Calu3 (cell line): ENCODE results near the gene MAN2A1. TPM values are rescaled to one million over a fixed set of nuclear protein-coding genes. Genes with fewer than 3 reads are reported as not detected.

Source experiments
- BruUV-seq: library from RNA; stranded (reverse); fragments of 400-500 nt; replicated peaks from 2 replicates; lab custom pipeline; 2021; lab: Mats Ljungman, UMichigan
- CTCF ChIA-PET: fragments of 300-600 bp; sonication (Branson Sonifier 250); formaldehyde crosslinking; loops from one replicate; lab custom pipeline; 2022; ENCODE audit warnings: antibody characterized with exemption; lab: Charles Lee
- DNase-seq: peaks from one replicate; pipeline ENCODE4 v3.0.0; 2022
- H3K27ac Mint-ChIP-seq: one replicate; pipeline ENCODE4 v1.8.0; 2022; ENCODE audit warnings: mixed read lengths; ENCODE audit not compliant: unreplicated experiment
- H3K27me3 Mint-ChIP-seq: one replicate; pipeline ENCODE4 v1.8.0; 2022; ENCODE audit warnings: mixed read lengths; ENCODE audit not compliant: unreplicated experiment
- H3K36me3 Mint-ChIP-seq: one replicate; pipeline ENCODE4 v1.8.0; 2022; ENCODE audit warnings: mild to moderate bottlenecking, moderate library complexity, mixed read lengths; ENCODE audit not compliant: insufficient read depth, unreplicated experiment
- H3K4me1 Mint-ChIP-seq: one replicate; pipeline ENCODE4 v1.8.0; 2022; ENCODE audit warnings: mild to moderate bottlenecking, low read depth, mixed read lengths; ENCODE audit not compliant: unreplicated experiment
- H3K4me3 Mint-ChIP-seq: one replicate; pipeline ENCODE4 v1.8.0; 2022; ENCODE audit warnings: mild to moderate bottlenecking, low read depth, moderate library complexity, mixed read lengths; ENCODE audit not compliant: unreplicated experiment
- H3K9me3 Mint-ChIP-seq: one replicate; pipeline ENCODE4 v1.8.0; 2022; ENCODE audit warnings: low read depth, mixed read lengths; ENCODE audit not compliant: unreplicated experiment
- intact Hi-C: fragments of 100-400 bp; cut with micrococcal nuclease; formaldehyde crosslinking; loops from one replicate; pipeline ENCODE4 v1.10.0; 2022; ENCODE audit not compliant: unreplicated experiment
- total RNA-seq: library from RNA; stranded (reverse); gene quantifications from 2 replicates; pipeline ENCODE4 v1.2.3, GENCODE V29; 2022
- TF ChIP-seq, protein P1 (sequence below): fragments of 200-600 bp; IDR thresholded peaks from one replicate; pipeline ENCODE4 v1.8.0; 2022; ENCODE audit warnings: antibody characterized with exemption; ENCODE audit not compliant: unreplicated experiment

MAN2A1 gene
- total RNA-seq, 1 experiment from 2014 or later, result 76.3 TPM

DNA sequence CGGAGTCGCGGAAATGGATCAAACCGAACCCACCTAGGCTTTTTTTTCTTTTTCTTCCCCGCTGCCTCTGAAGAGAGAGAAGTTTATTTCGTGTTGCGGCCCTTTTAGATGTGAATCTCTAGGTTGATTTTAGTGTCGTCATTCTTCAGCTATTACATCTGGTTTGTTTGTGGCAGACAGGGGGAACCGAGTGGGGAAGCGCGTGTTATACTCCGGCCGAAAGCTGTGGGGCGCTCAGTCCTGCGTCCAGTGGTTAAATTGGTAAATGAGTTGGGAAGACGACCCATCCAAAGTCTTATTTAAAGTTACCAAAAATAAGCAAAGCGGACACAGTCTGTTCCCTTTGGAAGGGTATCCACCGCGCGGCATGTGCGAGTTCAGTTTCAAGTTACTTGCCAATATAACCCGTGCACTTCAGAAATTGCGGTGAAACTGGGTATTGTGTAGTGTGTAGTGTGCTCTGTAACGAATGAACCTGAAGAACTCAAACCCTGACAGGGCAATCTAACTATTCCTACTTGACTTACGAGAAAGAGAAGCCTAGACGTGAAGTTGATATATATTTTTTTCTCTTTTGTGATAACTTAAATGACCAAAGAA, 1.3 kb downstream of the MAN2A1 start:
- intact Hi-C loops, result loop anchor here (1.0 to 10.0 kb wide), 3 partner anchors 153 to 934 kb away; no protein-coding TSS in a partner anchor
- H3K36me3 Mint-ChIP-seq, result peaks cover 35% of the 10 kb centered on the region

GRCh38 chr5:109691996-109692395, 2.3 kb downstream of the MAN2A1 start:
- Mint-ChIP-seq H3K36me3 (peaks cover 35% of the 10 kb centered on the region), H3K4me1 (peaks cover 63% of the 10 kb centered on the region), H3K9me3 (no peaks in the 10 kb centered on the region), H3K27ac (peak overlapping the region; percentile 97), H3K27me3 (no peaks in the 10 kb centered on the region), H3K4me3 (peak overlapping the region; percentile 96)
- CTCF ChIA-PET, result interaction anchor here (0.6 to 1.7 kb wide), 3 partner anchors 17 to 140 kb away, joined by 3 read pairs; no protein-coding TSS in a partner anchor
- TF ChIP-seq, protein P1, sequence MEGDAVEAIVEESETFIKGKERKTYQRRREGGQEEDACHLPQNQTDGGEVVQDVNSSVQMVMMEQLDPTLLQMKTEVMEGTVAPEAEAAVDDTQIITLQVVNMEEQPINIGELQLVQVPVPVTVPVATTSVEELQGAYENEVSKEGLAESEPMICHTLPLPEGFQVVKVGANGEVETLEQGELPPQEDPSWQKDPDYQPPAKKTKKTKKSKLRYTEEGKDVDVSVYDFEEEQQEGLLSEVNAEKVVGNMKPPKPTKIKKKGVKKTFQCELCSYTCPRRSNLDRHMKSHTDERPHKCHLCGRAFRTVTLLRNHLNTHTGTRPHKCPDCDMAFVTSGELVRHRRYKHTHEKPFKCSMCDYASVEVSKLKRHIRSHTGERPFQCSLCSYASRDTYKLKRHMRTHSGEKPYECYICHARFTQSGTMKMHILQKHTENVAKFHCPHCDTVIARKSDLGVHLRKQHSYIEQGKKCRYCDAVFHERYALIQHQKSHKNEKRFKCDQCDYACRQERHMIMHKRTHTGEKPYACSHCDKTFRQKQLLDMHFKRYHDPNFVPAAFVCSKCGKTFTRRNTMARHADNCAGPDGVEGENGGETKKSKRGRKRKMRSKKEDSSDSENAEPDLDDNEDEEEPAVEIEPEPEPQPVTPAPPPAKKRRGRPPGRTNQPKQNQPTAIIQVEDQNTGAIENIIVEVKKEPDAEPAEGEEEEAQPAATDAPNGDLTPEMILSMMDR, result no peak
- intact Hi-C loops, result loop anchor here (1.0 to 10.0 kb wide), 3 partner anchors 152 to 933 kb away; no protein-coding TSS in a partner anchor
- BruUV-seq, result no TSS peak
- no peak for DNase-seq

More for the DNA sequence above, 1.3 kb downstream of the MAN2A1 start:
- peaks cover 54% of the 10 kb centered on the region for H3K4me1 Mint-ChIP-seq
- peak overlapping the region; percentile 96 for H3K4me3 Mint-ChIP-seq
- TSS peak; percentile 46 for BruUV-seq
- no peaks in the 10 kb centered on the region for H3K27me3 Mint-ChIP-seq
- peak overlapping the region; percentile 97 for H3K27ac Mint-ChIP-seq
- no peaks in the 10 kb centered on the region for H3K9me3 Mint-ChIP-seq
- DNase-seq, result peak; percentile 67
- CTCF ChIA-PET, result interaction anchor here (0.6 to 1.9 kb wide), 6 partner anchors 9 to 310 kb away, joined by 3 to 8 read pairs (median 4); no protein-coding TSS in a partner anchor
- TF ChIP-seq, protein P1, result peak; percentile 36

DNA sequence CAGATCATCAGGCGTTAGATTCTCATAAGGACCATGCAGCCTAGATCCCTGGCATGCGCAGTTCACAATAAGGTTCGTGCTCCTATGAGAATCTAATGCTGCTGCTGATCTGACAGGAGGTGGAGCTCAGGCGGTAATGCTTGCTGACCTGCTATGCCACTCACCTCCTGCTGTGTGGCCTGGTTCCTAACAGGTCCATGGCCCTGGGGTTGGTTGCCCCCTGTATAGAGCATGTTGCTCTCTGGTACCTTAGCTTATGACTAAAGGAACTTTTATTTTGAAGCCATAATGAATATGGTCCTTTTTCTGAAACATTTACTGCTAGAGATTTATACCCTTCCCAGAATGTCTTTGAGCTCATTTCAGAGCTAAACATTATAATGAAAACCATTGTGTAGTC, 3.1 kb downstream of the MAN2A1 start:
- intact Hi-C loops, result loop anchor here (10.0 kb wide), 2 partner anchors 362 to 932 kb away; no protein-coding TSS in a partner anchor
- peaks cover 64% of the 10 kb centered on the region for H3K4me1 Mint-ChIP-seq
- DNase-seq, result no peak
- TF ChIP-seq, protein P1, result no peak
- no peaks in the 10 kb centered on the region for H3K27me3 Mint-ChIP-seq
- BruUV-seq, result no TSS peak
- H3K36me3 Mint-ChIP-seq, result peaks cover 35% of the 10 kb centered on the region
- H3K27ac Mint-ChIP-seq, result no peak overlapping the region
- CTCF ChIA-PET, result interaction anchor here (0.6 to 1.7 kb wide), 4 partner anchors 9 to 1090 kb away, joined by 3 to 5 read pairs (median 4); no protein-coding TSS in a partner anchor
- no peaks in the 10 kb centered on the region for H3K9me3 Mint-ChIP-seq
- peak overlapping the region; percentile 96 for H3K4me3 Mint-ChIP-seq

- Mint-ChIP-seq H3K4me1 (peaks cover 55% of the 10 kb centered on the region), H3K9me3 (no peaks in the 10 kb centered on the region), H3K27me3 (no peaks in the 10 kb centered on the region), H3K4me3 (no peak overlapping the region), H3K27ac (no peak overlapping the region), H3K36me3 (peaks cover 27% of the 10 kb centered on the region)
- CTCF ChIA-PET, result interaction anchor here (0.6 to 1.2 kb wide), 3 partner anchors 8 to 793 kb away, joined by 4 to 5 read pairs (median 5); no protein-coding TSS in a partner anchor
- no peak for DNase-seq
- no TSS peak for BruUV-seq
- TF ChIP-seq, protein P1, result no peak
- intact Hi-C loops, result loop anchor here (2.0 to 10.0 kb wide), 3 partner anchors 111 to 931 kb away; no protein-coding TSS in a partner anchor
These were observed 4.0 kb downstream of the MAN2A1 start for GRCh38 chr5:109693535-109694400.
